Lower leg skin (tissue), 3 donors: Measurements from ENCODE around the gene FMC1.

Source experiments
- POLR2A ChIP-seq, 2 donors: fragments of 450-650 bp; IDR thresholded peaks; one replicate each; pipeline ENCODE4 v1.6.1; 2016 to 2017; ENCODE audit warnings: antibody characterized with exemption in 2 of 2, mild to moderate bottlenecking in 1 of 2, moderate library complexity in 1 of 2
- TF ChIP-seq, protein P1 (sequence below), 3 donors: fragments of 450-650 bp; IDR thresholded peaks; one replicate each; pipeline ENCODE4 v1.5.1; 2016; ENCODE audit warnings: antibody characterized with exemption in 3 of 3, mild to moderate bottlenecking in 3 of 3, moderate library complexity in 2 of 3

DNA sequence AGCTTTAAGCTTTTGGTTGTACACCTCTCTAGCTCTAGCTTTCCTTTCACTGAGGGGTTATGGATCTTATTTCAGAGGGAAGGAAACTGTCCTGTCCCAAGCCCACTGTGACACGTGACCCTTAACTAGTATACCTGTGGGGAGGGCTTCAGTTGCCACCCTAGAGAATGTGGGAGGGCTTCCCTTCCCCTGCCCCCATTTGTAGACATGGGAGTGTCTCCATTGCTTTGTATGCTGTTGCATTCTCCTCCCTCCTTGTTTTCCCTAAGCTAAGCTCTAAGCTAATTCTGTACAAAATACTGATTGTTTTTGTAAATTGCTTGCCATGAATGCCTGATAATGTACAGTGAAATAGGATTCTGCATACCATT lies 29.8 kb downstream of the FMC1 start:
- TF ChIP-seq, protein P1, sequence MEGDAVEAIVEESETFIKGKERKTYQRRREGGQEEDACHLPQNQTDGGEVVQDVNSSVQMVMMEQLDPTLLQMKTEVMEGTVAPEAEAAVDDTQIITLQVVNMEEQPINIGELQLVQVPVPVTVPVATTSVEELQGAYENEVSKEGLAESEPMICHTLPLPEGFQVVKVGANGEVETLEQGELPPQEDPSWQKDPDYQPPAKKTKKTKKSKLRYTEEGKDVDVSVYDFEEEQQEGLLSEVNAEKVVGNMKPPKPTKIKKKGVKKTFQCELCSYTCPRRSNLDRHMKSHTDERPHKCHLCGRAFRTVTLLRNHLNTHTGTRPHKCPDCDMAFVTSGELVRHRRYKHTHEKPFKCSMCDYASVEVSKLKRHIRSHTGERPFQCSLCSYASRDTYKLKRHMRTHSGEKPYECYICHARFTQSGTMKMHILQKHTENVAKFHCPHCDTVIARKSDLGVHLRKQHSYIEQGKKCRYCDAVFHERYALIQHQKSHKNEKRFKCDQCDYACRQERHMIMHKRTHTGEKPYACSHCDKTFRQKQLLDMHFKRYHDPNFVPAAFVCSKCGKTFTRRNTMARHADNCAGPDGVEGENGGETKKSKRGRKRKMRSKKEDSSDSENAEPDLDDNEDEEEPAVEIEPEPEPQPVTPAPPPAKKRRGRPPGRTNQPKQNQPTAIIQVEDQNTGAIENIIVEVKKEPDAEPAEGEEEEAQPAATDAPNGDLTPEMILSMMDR (IDR thresholded peaks at IDR 0.05), result no peak
- no peak for TF ChIP-seq POLR2A (IDR thresholded peaks at IDR 0.05)
